GM23338 (cell line): ENCODE measurements around the gene PAM16. TPM values are rescaled to one million over a fixed set of nuclear protein-coding genes. Genes with fewer than 3 reads are reported as not detected.

Source experiments
- ATAC-seq: fragments of 200-7000 bp; cut with Tn5 transposase; 3 replicates; pipeline ENCODE4 v1.9.1; 2020
- DNase-seq: peaks from one replicate; pipeline ENCODE4 v3.0.0-alpha.2; 2015; ENCODE audit warnings: low spot score
- H2AFZ ChIP-seq: fragments of 200-600 bp; sonication (generic); 2 replicates; pipeline ENCODE4 v1.8.0; 2016; ENCODE audit warnings: antibody characterized with exemption, mild to moderate bottlenecking, moderate library complexity
- H3F3A ChIP-seq: fragments of 200-600 bp; sonication (generic); replicated peaks from 2 replicates; pipeline ENCODE4 v1.8.0; 2017; ENCODE audit warnings: antibody characterized with exemption, mixed run types, low read depth
- H3K27ac ChIP-seq: fragments of 200-600 bp; sonication (generic); 2 replicates; pipeline ENCODE4 v1.6.1; 2016; ENCODE audit warnings: low read depth
- H3K27me3 ChIP-seq: fragments of 200-600 bp; sonication (generic); 2 replicates; pipeline ENCODE4 v1.8.0; 2016; ENCODE audit warnings: mild to moderate bottlenecking, mixed run types, moderate library complexity; ENCODE audit not compliant: insufficient read depth
- H3K36me3 ChIP-seq: fragments of 200-600 bp; sonication (generic); 2 replicates; pipeline ENCODE4 v1.8.0; 2016; ENCODE audit warnings: mild to moderate bottlenecking; ENCODE audit not compliant: insufficient read depth
- H3K4me1 ChIP-seq: fragments of 200-600 bp; sonication (generic); 2 replicates; pipeline ENCODE4 v1.8.0; 2016; ENCODE audit warnings: mild to moderate bottlenecking, moderate library complexity; ENCODE audit not compliant: insufficient read depth
- H3K4me2 ChIP-seq: fragments of 200-600 bp; sonication (generic); 2 replicates; pipeline ENCODE4 v1.7.1; 2017; ENCODE audit warnings: mixed run types
- H3K4me3 ChIP-seq: fragments of 200-600 bp; sonication (generic); 2 replicates; pipeline ENCODE4 v1.6.1; 2016; ENCODE audit warnings: mixed run types
- H3K79me2 ChIP-seq: fragments of 200-600 bp; sonication (generic); replicated peaks from 2 replicates; pipeline ENCODE4 v1.8.0; 2017; ENCODE audit warnings: mild to moderate bottlenecking; ENCODE audit not compliant: insufficient read depth
- H3K9me2 ChIP-seq: fragments of 200-600 bp; sonication (generic); 2 replicates; pipeline ENCODE4 v1.8.0; 2017; ENCODE audit not compliant: insufficient read depth
- H4K20me1 ChIP-seq: fragments of 200-600 bp; sonication (generic); replicated peaks from 2 replicates; pipeline ENCODE4 v1.8.0; 2017; ENCODE audit warnings: mild to moderate bottlenecking; ENCODE audit not compliant: insufficient read depth
- H3K27ac Mint-ChIP-seq: 2 replicates; pipeline ENCODE4 v1.8.0; 2020; ENCODE audit warnings: inconsistent platforms, mild to moderate bottlenecking, moderate library complexity, mixed read lengths
- H3K27me3 Mint-ChIP-seq: 3 replicates; pipeline ENCODE4 v1.8.0; 2022; ENCODE audit warnings: low read depth, mild to moderate bottlenecking, moderate library complexity, mixed read lengths, inconsistent platforms; ENCODE audit not compliant: insufficient read depth, poor library complexity
- H3K36me3 Mint-ChIP-seq: 3 replicates; pipeline ENCODE4 v1.8.0; 2021; ENCODE audit warnings: low read depth, mild to moderate bottlenecking, inconsistent platforms, moderate library complexity, mixed read lengths
- H3K4me1 Mint-ChIP-seq: 3 replicates; pipeline ENCODE4 v1.8.0; 2020; ENCODE audit warnings: mild to moderate bottlenecking, inconsistent platforms, mixed read lengths
- H3K4me3 Mint-ChIP-seq: 3 replicates; pipeline ENCODE4 v1.8.0; 2021; ENCODE audit warnings: moderate library complexity, mild to moderate bottlenecking, inconsistent platforms, mixed read lengths
- H3K9me3 Mint-ChIP-seq: 3 replicates; pipeline ENCODE4 v1.8.0; 2020; ENCODE audit warnings: moderate library complexity, mild to moderate bottlenecking, inconsistent platforms, mixed read lengths
- CREB1 ChIP-seq: fragments of 250-450 bp; sonication (Bioruptor Pico); IDR thresholded peaks from 2 replicates; pipeline ENCODE4 v1.5.0; 2020; ENCODE audit warnings: low read depth, mild to moderate bottlenecking, moderate library complexity
- EZH2 ChIP-seq: fragments of 200-600 bp; sonication (generic); IDR thresholded peaks from one replicate; pipeline ENCODE4 v1.8.0; 2017; ENCODE audit warnings: antibody characterized with exemption, mild to moderate bottlenecking, low read depth; ENCODE audit not compliant: unreplicated experiment
- EZH2phosphoT487 ChIP-seq: fragments of 200-600 bp; sonication (generic); IDR thresholded peaks from one replicate; pipeline ENCODE4 v1.8.1; 2018; ENCODE audit warnings: antibody characterized with exemption; ENCODE audit not compliant: unreplicated experiment
- JUNB ChIP-seq: IDR thresholded peaks from one replicate; pipeline ENCODE4 v1.6.1; 2016; ENCODE audit warnings: antibody characterized with exemption; ENCODE audit not compliant: unreplicated experiment
- NANOG ChIP-seq: IDR thresholded peaks from 2 replicates; pipeline ENCODE4 v1.6.1; 2016; ENCODE audit warnings: antibody characterized with exemption, borderline replicate concordance
- POLR2AphosphoS5 ChIP-seq: IDR thresholded peaks from 2 replicates; pipeline ENCODE4 v1.6.1; 2016; ENCODE audit warnings: antibody characterized with exemption, low read depth
- STAT1 ChIP-seq: IDR thresholded peaks from one replicate; pipeline ENCODE4 v1.6.1; 2016; ENCODE audit warnings: antibody characterized with exemption; ENCODE audit not compliant: unreplicated experiment
- ZNF114 ChIP-seq: fragments of 250-450 bp; sonication (Bioruptor Pico); IDR thresholded peaks from 2 replicates; pipeline ENCODE4 v1.5.0; 2020; ENCODE audit warnings: mild to moderate bottlenecking, moderate library complexity
- ZNF331 ChIP-seq: fragments of 250-450 bp; sonication (Bioruptor Pico); IDR thresholded peaks from 2 replicates; pipeline ENCODE4 v1.5.0; 2020; ENCODE audit warnings: low read depth, mild to moderate bottlenecking, moderate library complexity
- polyA plus RNA-seq: library from polyadenylated mRNA; unstranded; fragments of >200 nt; fragmentation: Nextera tagmentation; extraction: Ambion mirVana; gene quantifications from 2 replicates; pipeline ENCODE4 v1.2.1, GENCODE V29; 2016
- total RNA-seq: library from RNA; depleted of rRNA; stranded (reverse); fragments of >200 nt; shearing (Covaris generic); gene quantifications from 2 replicates; pipeline ENCODE4 v1.2.3, GENCODE V29; 2014
- TF ChIP-seq, protein P1 (sequence below): IDR thresholded peaks from one replicate; pipeline ENCODE4 v1.6.1; 2018; ENCODE audit warnings: antibody characterized with exemption; ENCODE audit not compliant: unreplicated experiment
- TF ChIP-seq, protein P2 (sequence below): fragments of 250-450 bp; sonication (Bioruptor Pico); IDR thresholded peaks from 2 replicates; pipeline ENCODE4 v1.5.0; 2020; ENCODE audit warnings: mild to moderate bottlenecking, moderate library complexity
- TF ChIP-seq, protein P3 (sequence below), 2 experiments: fragments of 200-600 bp in 1 of 2; sonication (generic) in 1 of 2; conservative IDR thresholded peaks; 2 replicates each; pipeline versions ENCODE4 v1.5.1 to v1.6.1; 2016 to 2017; ENCODE audit warnings: antibody characterized with exemption in 2 of 2, low read depth in 2 of 2, mild to moderate bottlenecking in 2 of 2, moderate library complexity in 1 of 2
- TF ChIP-seq, protein P4 (sequence below): IDR thresholded peaks from 2 replicates; pipeline ENCODE4 v1.6.1; 2016; ENCODE audit warnings: antibody characterized with exemption

The PAM16 gene
- total and polyA plus RNA-seq, 2 experiments from 2014 or later = 84.1 to 283 TPM

DNA sequence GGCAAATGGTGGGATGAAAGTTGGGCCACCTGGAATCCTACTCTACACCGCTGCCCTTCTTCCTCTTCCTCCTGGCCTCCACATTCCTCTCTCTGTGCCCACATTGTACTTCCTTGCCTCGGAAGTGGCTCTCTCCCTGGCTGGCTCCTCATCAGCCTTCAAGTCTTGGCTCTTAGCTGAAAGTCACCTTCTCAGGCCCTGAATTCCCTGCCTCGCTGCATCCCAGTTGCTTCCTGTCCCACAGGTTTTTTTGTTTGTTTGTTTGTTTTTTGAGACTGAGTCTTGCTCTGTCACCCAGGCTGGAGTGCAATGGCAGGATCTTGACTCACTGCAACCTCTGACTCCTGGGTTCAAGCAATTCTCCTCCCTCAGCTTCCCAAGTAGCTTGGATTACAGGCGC, 2.6 kb upstream of the PAM16 start:
- no peak for ATAC-seq
- no peaks in the 10 kb centered on the region; the same call in 1 of the 3 replicates for H3K9me3 Mint-ChIP-seq
- H4K20me1 ChIP-seq = peaks cover 9% of the 10 kb centered on the region; the same call in 1 of the 2 replicates

More for the DNA sequence above, 2.6 kb upstream of the PAM16 start:
- Histone ChIP-seq H3K4me3 (no peak overlapping the region), H3K4me2 (no peak overlapping the region), H3K27me3 (no peaks in the 10 kb centered on the region), H3F3A (peaks cover 14% of the 10 kb centered on the region), H3K79me2 (peaks cover 23% of the 10 kb centered on the region), H3K4me1 (peaks cover 7% of the 10 kb centered on the region), H2AFZ (no peak overlapping the region), H3K36me3 (no peaks in the 10 kb centered on the region), H3K27ac (0 out of 2 replicates have a peak overlapping the region, but pooled peaks have one; percentile 39), H3K9me2 (no peaks in the 10 kb centered on the region)
- peaks cover 3% of the 10 kb centered on the region; the same call in 2 of the 3 replicates for H3K36me3 Mint-ChIP-seq
- H3K4me3 Mint-ChIP-seq = no peak overlapping the region
- no peak for DNase-seq
- peaks cover 12% of the 10 kb centered on the region for H3K27me3 Mint-ChIP-seq
- TF ChIP-seq ZNF114 (CRISPR knock-in tag) (no peak), CREB1 (CRISPR knock-in tag) (no peak), POLR2AphosphoS5 (no peak), EZH2 (no peak), JUNB (no peak), EZH2phosphoT487 (no peak), STAT1 (no peak), NANOG (no peak), ZNF331 (CRISPR knock-in tag) (no peak)
- TF ChIP-seq, protein P1, sequence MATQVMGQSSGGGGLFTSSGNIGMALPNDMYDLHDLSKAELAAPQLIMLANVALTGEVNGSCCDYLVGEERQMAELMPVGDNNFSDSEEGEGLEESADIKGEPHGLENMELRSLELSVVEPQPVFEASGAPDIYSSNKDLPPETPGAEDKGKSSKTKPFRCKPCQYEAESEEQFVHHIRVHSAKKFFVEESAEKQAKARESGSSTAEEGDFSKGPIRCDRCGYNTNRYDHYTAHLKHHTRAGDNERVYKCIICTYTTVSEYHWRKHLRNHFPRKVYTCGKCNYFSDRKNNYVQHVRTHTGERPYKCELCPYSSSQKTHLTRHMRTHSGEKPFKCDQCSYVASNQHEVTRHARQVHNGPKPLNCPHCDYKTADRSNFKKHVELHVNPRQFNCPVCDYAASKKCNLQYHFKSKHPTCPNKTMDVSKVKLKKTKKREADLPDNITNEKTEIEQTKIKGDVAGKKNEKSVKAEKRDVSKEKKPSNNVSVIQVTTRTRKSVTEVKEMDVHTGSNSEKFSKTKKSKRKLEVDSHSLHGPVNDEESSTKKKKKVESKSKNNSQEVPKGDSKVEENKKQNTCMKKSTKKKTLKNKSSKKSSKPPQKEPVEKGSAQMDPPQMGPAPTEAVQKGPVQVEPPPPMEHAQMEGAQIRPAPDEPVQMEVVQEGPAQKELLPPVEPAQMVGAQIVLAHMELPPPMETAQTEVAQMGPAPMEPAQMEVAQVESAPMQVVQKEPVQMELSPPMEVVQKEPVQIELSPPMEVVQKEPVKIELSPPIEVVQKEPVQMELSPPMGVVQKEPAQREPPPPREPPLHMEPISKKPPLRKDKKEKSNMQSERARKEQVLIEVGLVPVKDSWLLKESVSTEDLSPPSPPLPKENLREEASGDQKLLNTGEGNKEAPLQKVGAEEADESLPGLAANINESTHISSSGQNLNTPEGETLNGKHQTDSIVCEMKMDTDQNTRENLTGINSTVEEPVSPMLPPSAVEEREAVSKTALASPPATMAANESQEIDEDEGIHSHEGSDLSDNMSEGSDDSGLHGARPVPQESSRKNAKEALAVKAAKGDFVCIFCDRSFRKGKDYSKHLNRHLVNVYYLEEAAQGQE = no peak
- TF ChIP-seq, protein P2, sequence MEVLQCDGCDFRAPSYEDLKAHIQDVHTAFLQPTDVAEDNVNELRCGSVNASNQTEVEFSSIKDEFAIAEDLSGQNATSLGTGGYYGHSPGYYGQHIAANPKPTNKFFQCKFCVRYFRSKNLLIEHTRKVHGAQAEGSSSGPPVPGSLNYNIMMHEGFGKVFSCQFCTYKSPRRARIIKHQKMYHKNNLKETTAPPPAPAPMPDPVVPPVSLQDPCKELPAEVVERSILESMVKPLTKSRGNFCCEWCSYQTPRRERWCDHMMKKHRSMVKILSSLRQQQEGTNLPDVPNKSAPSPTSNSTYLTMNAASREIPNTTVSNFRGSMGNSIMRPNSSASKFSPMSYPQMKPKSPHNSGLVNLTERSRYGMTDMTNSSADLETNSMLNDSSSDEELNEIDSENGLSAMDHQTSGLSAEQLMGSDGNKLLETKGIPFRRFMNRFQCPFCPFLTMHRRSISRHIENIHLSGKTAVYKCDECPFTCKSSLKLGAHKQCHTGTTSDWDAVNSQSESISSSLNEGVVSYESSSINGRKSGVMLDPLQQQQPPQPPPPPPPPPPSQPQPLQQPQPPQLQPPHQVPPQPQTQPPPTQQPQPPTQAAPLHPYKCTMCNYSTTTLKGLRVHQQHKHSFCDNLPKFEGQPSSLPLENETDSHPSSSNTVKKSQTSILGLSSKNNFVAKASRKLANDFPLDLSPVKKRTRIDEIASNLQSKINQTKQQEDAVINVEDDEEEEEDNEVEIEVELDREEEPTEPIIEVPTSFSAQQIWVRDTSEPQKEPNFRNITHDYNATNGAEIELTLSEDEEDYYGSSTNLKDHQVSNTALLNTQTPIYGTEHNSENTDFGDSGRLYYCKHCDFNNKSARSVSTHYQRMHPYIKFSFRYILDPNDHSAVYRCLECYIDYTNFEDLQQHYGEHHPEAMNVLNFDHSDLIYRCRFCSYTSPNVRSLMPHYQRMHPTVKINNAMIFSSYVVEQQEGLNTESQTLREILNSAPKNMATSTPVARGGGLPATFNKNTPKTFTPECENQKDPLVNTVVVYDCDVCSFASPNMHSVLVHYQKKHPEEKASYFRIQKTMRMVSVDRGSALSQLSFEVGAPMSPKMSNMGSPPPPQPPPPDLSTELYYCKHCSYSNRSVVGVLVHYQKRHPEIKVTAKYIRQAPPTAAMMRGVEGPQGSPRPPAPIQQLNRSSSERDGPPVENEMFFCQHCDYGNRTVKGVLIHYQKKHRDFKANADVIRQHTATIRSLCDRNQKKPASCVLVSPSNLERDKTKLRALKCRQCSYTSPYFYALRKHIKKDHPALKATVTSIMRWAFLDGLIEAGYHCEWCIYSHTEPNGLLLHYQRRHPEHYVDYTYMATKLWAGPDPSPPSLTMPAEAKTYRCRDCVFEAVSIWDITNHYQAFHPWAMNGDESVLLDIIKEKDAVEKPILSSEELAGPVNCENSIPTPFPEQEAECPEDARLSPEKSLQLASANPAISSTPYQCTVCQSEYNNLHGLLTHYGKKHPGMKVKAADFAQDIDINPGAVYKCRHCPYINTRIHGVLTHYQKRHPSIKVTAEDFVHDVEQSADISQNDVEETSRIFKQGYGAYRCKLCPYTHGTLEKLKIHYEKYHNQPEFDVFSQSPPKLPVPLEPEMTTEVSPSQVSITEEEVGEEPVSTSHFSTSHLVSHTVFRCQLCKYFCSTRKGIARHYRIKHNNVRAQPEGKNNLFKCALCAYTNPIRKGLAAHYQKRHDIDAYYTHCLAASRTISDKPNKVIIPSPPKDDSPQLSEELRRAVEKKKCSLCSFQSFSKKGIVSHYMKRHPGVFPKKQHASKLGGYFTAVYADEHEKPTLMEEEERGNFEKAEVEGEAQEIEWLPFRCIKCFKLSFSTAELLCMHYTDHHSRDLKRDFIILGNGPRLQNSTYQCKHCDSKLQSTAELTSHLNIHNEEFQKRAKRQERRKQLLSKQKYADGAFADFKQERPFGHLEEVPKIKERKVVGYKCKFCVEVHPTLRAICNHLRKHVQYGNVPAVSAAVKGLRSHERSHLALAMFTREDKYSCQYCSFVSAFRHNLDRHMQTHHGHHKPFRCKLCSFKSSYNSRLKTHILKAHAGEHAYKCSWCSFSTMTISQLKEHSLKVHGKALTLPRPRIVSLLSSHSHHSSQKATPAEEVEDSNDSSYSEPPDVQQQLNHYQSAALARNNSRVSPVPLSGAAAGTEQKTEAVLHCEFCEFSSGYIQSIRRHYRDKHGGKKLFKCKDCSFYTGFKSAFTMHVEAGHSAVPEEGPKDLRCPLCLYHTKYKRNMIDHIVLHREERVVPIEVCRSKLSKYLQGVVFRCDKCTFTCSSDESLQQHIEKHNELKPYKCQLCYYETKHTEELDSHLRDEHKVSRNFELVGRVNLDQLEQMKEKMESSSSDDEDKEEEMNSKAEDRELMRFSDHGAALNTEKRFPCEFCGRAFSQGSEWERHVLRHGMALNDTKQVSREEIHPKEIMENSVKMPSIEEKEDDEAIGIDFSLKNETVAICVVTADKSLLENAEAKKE = no peak
- TF ChIP-seq, protein P3, sequence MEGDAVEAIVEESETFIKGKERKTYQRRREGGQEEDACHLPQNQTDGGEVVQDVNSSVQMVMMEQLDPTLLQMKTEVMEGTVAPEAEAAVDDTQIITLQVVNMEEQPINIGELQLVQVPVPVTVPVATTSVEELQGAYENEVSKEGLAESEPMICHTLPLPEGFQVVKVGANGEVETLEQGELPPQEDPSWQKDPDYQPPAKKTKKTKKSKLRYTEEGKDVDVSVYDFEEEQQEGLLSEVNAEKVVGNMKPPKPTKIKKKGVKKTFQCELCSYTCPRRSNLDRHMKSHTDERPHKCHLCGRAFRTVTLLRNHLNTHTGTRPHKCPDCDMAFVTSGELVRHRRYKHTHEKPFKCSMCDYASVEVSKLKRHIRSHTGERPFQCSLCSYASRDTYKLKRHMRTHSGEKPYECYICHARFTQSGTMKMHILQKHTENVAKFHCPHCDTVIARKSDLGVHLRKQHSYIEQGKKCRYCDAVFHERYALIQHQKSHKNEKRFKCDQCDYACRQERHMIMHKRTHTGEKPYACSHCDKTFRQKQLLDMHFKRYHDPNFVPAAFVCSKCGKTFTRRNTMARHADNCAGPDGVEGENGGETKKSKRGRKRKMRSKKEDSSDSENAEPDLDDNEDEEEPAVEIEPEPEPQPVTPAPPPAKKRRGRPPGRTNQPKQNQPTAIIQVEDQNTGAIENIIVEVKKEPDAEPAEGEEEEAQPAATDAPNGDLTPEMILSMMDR (conservative IDR thresholded peaks at IDR 0.05; ENCODE audit: low read depth in 2 of 2) = no peak
- TF ChIP-seq, protein P4, sequence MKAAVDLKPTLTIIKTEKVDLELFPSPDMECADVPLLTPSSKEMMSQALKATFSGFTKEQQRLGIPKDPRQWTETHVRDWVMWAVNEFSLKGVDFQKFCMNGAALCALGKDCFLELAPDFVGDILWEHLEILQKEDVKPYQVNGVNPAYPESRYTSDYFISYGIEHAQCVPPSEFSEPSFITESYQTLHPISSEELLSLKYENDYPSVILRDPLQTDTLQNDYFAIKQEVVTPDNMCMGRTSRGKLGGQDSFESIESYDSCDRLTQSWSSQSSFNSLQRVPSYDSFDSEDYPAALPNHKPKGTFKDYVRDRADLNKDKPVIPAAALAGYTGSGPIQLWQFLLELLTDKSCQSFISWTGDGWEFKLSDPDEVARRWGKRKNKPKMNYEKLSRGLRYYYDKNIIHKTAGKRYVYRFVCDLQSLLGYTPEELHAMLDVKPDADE = no peak
- H3K4me1 Mint-ChIP-seq = peaks cover 9% of the 10 kb centered on the region; the same call in 2 of the 3 replicates
- peak overlapping the region; percentile 19; the same call in 1 of the 2 replicates for H3K27ac Mint-ChIP-seq
